Small intestine (tissue), 7 donors: ENCODE results near the gene PTER. TPM values are rescaled to one million over a fixed set of nuclear protein-coding genes. Genes with fewer than 3 reads are reported as not detected.

Experiments
- DNase-seq, 2 donors: peaks; one replicate each; pipeline versions ENCODE4 v3.0.0 to v3.0.0-alpha.2; 2013
- FAIRE-seq: peaks from 2 replicates; lab custom pipeline; 2012; peaks lifted over from hg19 to GRCh38; lab: Jason Lieb, UNC
- H3K27ac ChIP-seq, 3 donors: one replicate each; pipeline ENCODE4 v1.5.1; 2013; ENCODE audit warnings: low read length in 2 of 3, mild to moderate bottlenecking in 2 of 3, control low read depth in 1 of 3, inconsistent platforms in 1 of 3, low read depth in 1 of 3, moderate library complexity in 1 of 3
- H3K27me3 ChIP-seq, 3 donors: one replicate each; pipeline ENCODE4 v1.6.1; 2013; ENCODE audit warnings: low read length in 3 of 3, inconsistent platforms in 1 of 3; ENCODE audit not compliant: control insufficient read depth in 3 of 3, insufficient read depth in 3 of 3
- H3K36me3 ChIP-seq, 3 donors: one replicate each; pipeline ENCODE4 v1.6.1; 2013; ENCODE audit warnings: low read length in 3 of 3, inconsistent platforms in 1 of 3, low read depth in 1 of 3, mild to moderate bottlenecking in 1 of 3, moderate library complexity in 1 of 3; ENCODE audit not compliant: control insufficient read depth in 3 of 3, insufficient read depth in 2 of 3
- H3K4me1 ChIP-seq, 3 donors: one replicate each; pipeline ENCODE4 v1.6.1; 2013; ENCODE audit warnings: low read length in 2 of 3, inconsistent platforms in 1 of 3, low read depth in 1 of 3, mild to moderate bottlenecking in 1 of 3, moderate library complexity in 1 of 3; ENCODE audit not compliant: control insufficient read depth in 3 of 3, insufficient read depth in 2 of 3
- H3K4me3 ChIP-seq, 3 donors: one replicate each; pipeline ENCODE4 v1.5.1; 2013; ENCODE audit warnings: low read length in 3 of 3, control low read depth in 1 of 3, inconsistent platforms in 1 of 3, low read depth in 1 of 3, mild to moderate bottlenecking in 1 of 3, moderate library complexity in 1 of 3
- H3K9me3 ChIP-seq, 2 donors: one replicate each; pipeline ENCODE4 v1.6.1; 2013; ENCODE audit warnings: low read depth in 1 of 2, low read length in 1 of 2; ENCODE audit not compliant: control insufficient read depth in 2 of 2, insufficient read depth in 1 of 2
- WGBS, 3 donors: extraction: QIAGEN DNeasy Blood & Tissue Kit; methylation state at CpG; one replicate each; pipeline ENCODE4 v1.1.7; 2013; 5-methylcytosine and 5-hydroxymethylcytosine counted together
- polyA plus RNA-seq, 4 donors: library from polyadenylated mRNA; stranded (reverse) in 3 of 4; unstranded in 1 of 4; fragments of 200-250 nt in 3 of 4; fragments of 120-200 nt in 1 of 4; gene quantifications; one replicate each; pipeline versions ENCODE4 v1.2.1 to v1.2.3, GENCODE V29; 2013
- donor health status: healthy with polysubstance abuse.
- donor health status: control.
- donor health status: control.
- donor health status: Bipolar disorder and iron deficiency.
- donor health status: healthy.

Gene PTER
- polyA plus RNA-seq, 4 donors: 7.8 to 12.4 (median 10.6) TPM

- WGBS, 3 donors: 89 to 92% (median 90%) methylated on average over 4 of the region's 4 CpGs
- H3K4me3 ChIP-seq: no peak overlapping the region
- no peaks in the 10 kb centered on the region for H3K9me3 ChIP-seq
- no peak for DNase-seq
- FAIRE-seq: no peak
- no peaks in the 10 kb centered on the region for H3K36me3 ChIP-seq
- H3K27ac ChIP-seq: no peak overlapping the region
- H3K4me1 ChIP-seq: no peaks in the 10 kb centered on the region
- no peaks in the 10 kb centered on the region for H3K27me3 ChIP-seq
Observed at GRCh38 chr10:16478801-16479200, 42.0 kb downstream of the PTER start.

GRCh38 chr10:16481052-16481728 is 44.4 kb downstream of the PTER start:
- H3K4me3 ChIP-seq: no peak overlapping the region
- FAIRE-seq (no peak), DNase-seq (no peak)
- H3K27ac ChIP-seq: no peak overlapping the region
- H3K36me3 ChIP-seq: peaks cover 0 to 2% (median 0%) of the 10 kb centered on the region in 3 donors
- H3K9me3 ChIP-seq: no peaks in the 10 kb centered on the region
- H3K27me3 ChIP-seq: no peaks in the 10 kb centered on the region
- WGBS, 3 donors: 71 to 81% (median 79%) methylated on average over 5 of the region's 5 CpGs
- no peaks in the 10 kb centered on the region for H3K4me1 ChIP-seq

- H3K4me3 ChIP-seq: no peak overlapping the region
- H3K36me3 ChIP-seq: peaks cover 0 to 4% (median 0%) of the 10 kb centered on the region in 3 donors
- no peak overlapping the region for H3K27ac ChIP-seq
- DNase-seq (no peak), FAIRE-seq (no peak)
- no peaks in the 10 kb centered on the region for H3K27me3 ChIP-seq
- H3K9me3 ChIP-seq: no peaks in the 10 kb centered on the region
- 89 to 94% (median 93%) methylated on average over 11 of the region's 11 CpGs for WGBS, 3 donors
- H3K4me1 ChIP-seq: no peaks in the 10 kb centered on the region
Observed at GRCh38 chr10:16483241-16483917, 46.6 kb downstream of the PTER start.

- no peak for FAIRE-seq
- 97 to 100% (median 97%) methylated on average over 3 of the region's 3 CpGs for WGBS, 3 donors
- Histone ChIP-seq H3K9me3 (no peaks in the 10 kb centered on the region), H3K27ac (no peak overlapping the region), H3K4me1 (no peaks in the 10 kb centered on the region), H3K36me3 (peaks cover 2 to 5% (median 3%) of the 10 kb centered on the region in 3 donors), H3K4me3 (no peak overlapping the region), H3K27me3 (no peaks in the 10 kb centered on the region)
- DNase-seq: no peak
Observed at GRCh38 chr10:16490511-16490910, 53.7 kb downstream of the PTER start.

- H3K9me3 ChIP-seq: no peaks in the 10 kb centered on the region
- no peaks in the 10 kb centered on the region for H3K27me3 ChIP-seq
- H3K4me1 ChIP-seq: no peaks in the 10 kb centered on the region
- peaks cover 2 to 5% (median 3%) of the 10 kb centered on the region in 3 donors for H3K36me3 ChIP-seq
- no peak overlapping the region for H3K27ac ChIP-seq
- DNase-seq (no peak), FAIRE-seq (no peak)
- 57 to 69% (median 59%) methylated on average over 2 of the region's 2 CpGs for WGBS, 3 donors
- H3K4me3 ChIP-seq: no peak overlapping the region
Observed at GRCh38 chr10:16491933-16492332, 55.1 kb downstream of the PTER start.

GRCh38 chr10:16493884-16494536 is 57.2 kb downstream of the PTER start:
- peaks cover 0 to 2% (median 2%) of the 10 kb centered on the region in 3 donors for H3K36me3 ChIP-seq
- H3K4me3 ChIP-seq: no peak overlapping the region
- WGBS, 3 donors: 83 to 92% (median 91%) methylated on average over 10 of the region's 10 CpGs
- no peaks in the 10 kb centered on the region for H3K4me1 ChIP-seq
- H3K9me3 ChIP-seq: no peaks in the 10 kb centered on the region
- no peaks in the 10 kb centered on the region for H3K27me3 ChIP-seq
- FAIRE-seq: no peak
- no peak overlapping the region for H3K27ac ChIP-seq
- DNase-seq: no peak

GRCh38 chr10:16497911-16498310 is 61.1 kb downstream of the PTER start:
- FAIRE-seq (no peak), DNase-seq (no peak)
- H3K36me3 ChIP-seq: peaks cover 0 to 5% (median 0%) of the 10 kb centered on the region in 3 donors
- WGBS, 3 donors: 95 to 97% (median 96%) methylated on average over 4 of the region's 4 CpGs
- H3K9me3 ChIP-seq: no peaks in the 10 kb centered on the region
- H3K27me3 ChIP-seq: no peaks in the 10 kb centered on the region
- no peaks in the 10 kb centered on the region for H3K4me1 ChIP-seq
- no peak overlapping the region for H3K4me3 ChIP-seq
- H3K27ac ChIP-seq: no peak overlapping the region

GRCh38 chr10:16505161-16505560 is 68.4 kb downstream of the PTER start:
- DNase-seq (no peak), FAIRE-seq (no peak)
- WGBS, 3 donors: 89 to 97% (median 95%) methylated on average over 1 of the region's 1 CpG
- no peaks in the 10 kb centered on the region for H3K9me3 ChIP-seq
- H3K27ac ChIP-seq: no peak overlapping the region
- H3K36me3 ChIP-seq: peaks cover 2 to 4% (median 3%) of the 10 kb centered on the region in 3 donors
- no peaks in the 10 kb centered on the region for H3K4me1 ChIP-seq
- no peak overlapping the region for H3K4me3 ChIP-seq
- H3K27me3 ChIP-seq: no peaks in the 10 kb centered on the region
